D721Med (cell line): ENCODE measurements around the gene PCYT1A.

Experiments used
- DNase-seq: peaks from one replicate; pipeline ENCODE4 v3.0.0; 2011; ENCODE audit warnings: low spot score; ENCODE audit not compliant: insufficient read length
- FAIRE-seq: peaks from 2 replicates; lab custom pipeline; 2011; peaks lifted over from hg19 to GRCh38; lab: Jason Lieb, UNC
- TF ChIP-seq, protein P1 (sequence below): IDR thresholded peaks from 2 replicates; pipeline ENCODE4 v1.5.1; 2012; ENCODE audit warnings: mild to moderate bottlenecking, control low read depth; ENCODE audit not compliant: insufficient read depth; ENCODE audit errors: missing control alignments

The PCYT1A gene

DNA sequence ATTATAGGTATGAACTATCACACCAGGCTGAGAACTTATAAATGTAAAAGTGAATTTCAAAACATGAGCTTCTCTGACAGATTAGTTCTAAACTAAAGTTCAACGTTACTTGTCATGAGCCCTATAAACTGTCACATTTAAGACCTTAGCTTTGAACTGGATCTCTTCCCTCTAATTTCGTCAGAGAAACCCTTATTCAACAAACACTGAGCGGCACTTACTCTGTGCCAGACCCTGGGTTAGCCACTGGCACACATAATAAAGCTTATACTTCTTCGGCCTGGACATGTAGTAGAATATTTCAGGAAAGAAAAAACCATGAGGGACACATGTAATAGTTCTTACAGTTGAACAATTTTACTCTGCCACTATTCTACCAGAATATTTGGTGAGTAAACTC is 5.6 kb downstream of the PCYT1A start:
- TF ChIP-seq, protein P1, sequence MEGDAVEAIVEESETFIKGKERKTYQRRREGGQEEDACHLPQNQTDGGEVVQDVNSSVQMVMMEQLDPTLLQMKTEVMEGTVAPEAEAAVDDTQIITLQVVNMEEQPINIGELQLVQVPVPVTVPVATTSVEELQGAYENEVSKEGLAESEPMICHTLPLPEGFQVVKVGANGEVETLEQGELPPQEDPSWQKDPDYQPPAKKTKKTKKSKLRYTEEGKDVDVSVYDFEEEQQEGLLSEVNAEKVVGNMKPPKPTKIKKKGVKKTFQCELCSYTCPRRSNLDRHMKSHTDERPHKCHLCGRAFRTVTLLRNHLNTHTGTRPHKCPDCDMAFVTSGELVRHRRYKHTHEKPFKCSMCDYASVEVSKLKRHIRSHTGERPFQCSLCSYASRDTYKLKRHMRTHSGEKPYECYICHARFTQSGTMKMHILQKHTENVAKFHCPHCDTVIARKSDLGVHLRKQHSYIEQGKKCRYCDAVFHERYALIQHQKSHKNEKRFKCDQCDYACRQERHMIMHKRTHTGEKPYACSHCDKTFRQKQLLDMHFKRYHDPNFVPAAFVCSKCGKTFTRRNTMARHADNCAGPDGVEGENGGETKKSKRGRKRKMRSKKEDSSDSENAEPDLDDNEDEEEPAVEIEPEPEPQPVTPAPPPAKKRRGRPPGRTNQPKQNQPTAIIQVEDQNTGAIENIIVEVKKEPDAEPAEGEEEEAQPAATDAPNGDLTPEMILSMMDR, result no peak
- no peak for DNase-seq
- FAIRE-seq, result no peak

DNA sequence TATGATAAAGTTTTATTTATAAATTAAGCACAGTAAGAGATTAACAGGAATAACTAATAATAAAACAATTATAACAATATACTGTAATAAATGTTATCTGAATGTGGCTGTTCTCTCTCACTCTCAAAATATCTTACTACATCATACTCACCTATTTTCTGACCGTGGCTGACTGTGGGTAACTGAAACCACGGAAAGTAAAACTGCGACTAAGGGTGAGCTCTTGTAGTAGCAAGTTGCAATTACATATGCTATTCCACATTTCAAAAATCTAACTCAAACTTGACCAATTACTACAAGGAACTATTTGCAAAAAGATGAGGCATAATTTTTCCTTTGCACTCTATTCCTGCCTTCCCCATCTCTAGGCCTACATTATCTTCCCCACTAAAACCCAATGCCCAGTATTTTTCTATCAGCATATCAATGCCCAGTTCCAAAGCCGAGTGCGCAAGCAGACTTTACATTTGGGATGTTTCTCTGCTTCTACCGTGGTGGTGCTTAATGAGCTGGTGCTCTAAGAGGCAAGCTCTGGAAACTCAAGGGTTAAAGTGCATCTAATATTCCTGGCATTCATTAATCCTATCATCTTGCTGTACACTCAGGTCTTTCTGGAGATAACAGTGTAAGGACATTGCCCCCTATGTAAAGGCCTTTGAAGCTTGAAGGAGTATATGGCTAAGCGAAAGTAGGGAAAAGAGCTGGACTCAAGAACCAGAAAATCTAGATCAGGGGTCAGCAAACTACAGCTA is 6.7 kb downstream of the PCYT1A start:
- FAIRE-seq (no peak), DNase-seq (no peak)
- TF ChIP-seq, protein P1, result no peak

DNA sequence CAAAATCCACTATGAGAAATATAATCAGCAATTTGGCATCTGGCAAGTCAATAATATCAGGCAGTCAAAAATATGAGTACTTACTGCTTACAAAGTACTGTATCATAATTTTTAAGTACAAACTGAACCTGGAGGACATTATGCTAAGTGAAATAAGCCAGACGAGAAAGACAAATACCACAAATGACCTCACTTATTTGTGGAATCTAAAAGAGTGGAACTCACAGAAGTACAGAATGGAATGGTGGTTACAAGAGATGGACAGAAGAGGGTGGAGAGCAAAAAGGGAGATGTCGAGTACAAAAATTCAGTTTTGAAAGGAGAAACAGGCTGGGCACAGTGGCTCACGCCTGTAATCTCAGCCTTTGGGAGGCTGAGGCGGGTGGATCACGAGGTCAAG is 12.4 kb downstream of the PCYT1A start:
- TF ChIP-seq, protein P1, result no peak
- FAIRE-seq (no peak), DNase-seq (no peak)

DNA sequence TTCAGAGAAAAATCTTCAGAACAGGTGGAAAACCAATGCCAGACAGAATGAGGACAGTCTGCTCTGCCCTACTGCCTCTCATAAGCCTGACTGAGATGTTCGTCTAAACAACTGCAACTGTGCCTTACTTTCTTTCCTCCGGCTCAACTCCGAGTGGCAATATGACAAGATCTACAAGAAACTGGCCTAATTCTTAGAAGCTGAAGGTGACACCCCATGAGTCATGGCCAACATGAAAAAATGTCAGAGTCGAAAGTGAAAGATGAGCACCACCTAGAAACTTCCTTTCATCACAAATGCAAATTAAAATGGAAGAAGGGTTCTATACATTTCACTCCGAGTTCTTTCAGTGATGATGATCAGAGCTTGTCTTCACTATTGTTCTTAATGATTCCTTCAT is 12.9 kb downstream of the PCYT1A start:
- DNase-seq, result no peak
- no peak for FAIRE-seq
- TF ChIP-seq, protein P1, result no peak

DNA sequence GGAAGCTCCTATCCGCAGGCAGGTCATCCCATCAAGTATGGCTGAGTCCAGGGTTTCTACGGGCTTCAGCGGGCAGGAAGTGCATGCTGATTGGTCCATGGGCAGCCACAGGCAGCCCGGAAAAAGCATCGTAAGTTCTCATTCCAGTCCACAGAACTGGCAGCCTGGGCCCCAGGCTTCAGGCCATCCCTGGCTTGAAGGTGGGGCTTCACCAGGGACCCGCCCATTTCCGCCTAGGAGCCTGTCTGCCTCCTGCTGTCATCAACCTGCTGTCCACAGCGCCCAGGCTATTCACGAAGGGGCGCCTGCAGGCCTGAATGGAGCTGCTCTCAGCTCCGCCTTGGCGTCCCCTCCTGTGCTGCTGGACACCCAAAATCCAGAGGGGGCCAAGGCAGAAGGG is 13.9 kb downstream of the PCYT1A start:
- no peak for DNase-seq
- TF ChIP-seq, protein P1, result no peak
- no peak for FAIRE-seq

DNA sequence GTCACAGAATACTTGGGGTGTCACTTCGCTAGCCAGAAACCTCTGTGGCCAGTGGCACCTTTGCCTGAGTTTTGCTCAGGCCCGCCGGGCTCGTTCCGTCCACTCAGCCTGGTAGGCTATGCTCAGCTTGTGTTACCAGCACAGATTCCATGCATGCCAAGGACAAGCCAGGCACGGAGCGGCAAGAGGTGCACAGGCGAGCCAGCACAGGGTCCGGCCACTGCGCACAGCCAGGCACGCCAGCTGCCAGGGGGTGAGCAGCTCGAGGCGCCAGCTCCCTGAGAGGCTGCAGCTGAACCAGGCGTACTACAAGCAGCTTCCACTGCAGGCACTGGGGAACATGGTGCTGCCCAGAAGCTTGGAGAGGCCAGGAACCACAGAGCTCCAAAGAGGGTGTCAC is 14.7 kb downstream of the PCYT1A start:
- no peak for DNase-seq
- no peak for FAIRE-seq
- TF ChIP-seq, protein P1, result no peak

DNA sequence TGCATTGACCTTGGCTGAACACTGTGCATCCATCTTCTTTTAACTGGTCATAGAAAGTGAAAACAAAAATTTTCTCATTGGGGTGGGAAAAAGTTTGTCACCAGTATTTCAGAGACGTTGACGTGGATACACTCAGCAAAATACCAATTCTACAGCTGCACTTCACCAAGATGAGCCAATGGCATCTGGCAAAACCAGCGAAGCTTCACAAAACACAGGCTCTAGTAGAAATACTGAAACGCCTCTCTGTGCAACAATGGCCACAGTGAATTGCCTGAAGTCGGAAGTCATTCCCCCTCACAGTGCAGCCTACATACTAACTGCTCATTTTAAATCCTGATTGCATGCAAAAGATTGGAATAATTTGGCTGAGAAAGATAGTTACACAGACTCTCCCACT is 17.0 kb downstream of the PCYT1A start:
- no peak for FAIRE-seq
- no peak for DNase-seq
- TF ChIP-seq, protein P1, result no peak
